RWPE1 (cell line): ENCODE data around the gene ZDHHC8.

ENCODE experiments used
- CTCF ChIA-PET: fragments of 350-600 bp; sonication (Branson Sonifier 250); formaldehyde crosslinking; extraction: SDS; loops from one replicate; lab custom pipeline; 2021; lab: Yijun Ruan, JAX
- POLR2A ChIA-PET: fragments of 400-600 bp; formaldehyde crosslinking; extraction: SDS; loops from one replicate; lab custom pipeline; 2020; ENCODE audit warnings: antibody characterized with exemption; ENCODE audit not compliant: low non-redundant PET; lab: Yijun Ruan, JAX
- DNase-seq: peaks from one replicate; pipeline ENCODE4 v3.0.0; 2012; ENCODE audit warnings: low spot score
- H3K27ac ChIP-seq: fragments of 450-650 bp; 2 replicates; pipeline ENCODE4 v1.5.1; 2017
- CTCF ChIP-seq: fragments of 450-650 bp; conservative IDR thresholded peaks from 2 replicates; pipeline ENCODE4 v1.5.1; 2017; ENCODE audit warnings: low read depth, mild to moderate bottlenecking

The ZDHHC8 gene

GRCh38 chr22:20113551-20114310, 17.9 kb upstream of the ZDHHC8 start:
- ChIA-PET CTCF (no interaction called here), POLR2A (no interaction called here)
- peak overlapping the region; percentile 87 for H3K27ac ChIP-seq
- no peak for TF ChIP-seq CTCF
- no peak for DNase-seq

GRCh38 chr22:20114506-20115475, 16.8 kb upstream of the ZDHHC8 start:
- no peak for TF ChIP-seq CTCF
- CTCF ChIA-PET: no interaction called here
- POLR2A ChIA-PET: no interaction called here
- DNase-seq: no peak
- peak overlapping the region; percentile 87 for H3K27ac ChIP-seq

- peak within 1 kb of the TSS; percentile 87 for H3K27ac ChIP-seq
- no peak for TF ChIP-seq CTCF
- DNase-seq: no peak
- CTCF ChIA-PET: no interaction called here
- POLR2A ChIA-PET: no interaction called here
Observed at GRCh38 chr22:20115691-20116375, 15.8 kb upstream of the ZDHHC8 start, which contains the start of gene RANBP1. Gene RANBP1 (plus strand): TSS chr22:20116104. CDS start chr22:20116185, 81 bp downstream.

- H3K27ac ChIP-seq: peak overlapping the region; percentile 87
- no peak for TF ChIP-seq CTCF
- ChIA-PET POLR2A (no interaction called here), CTCF (no interaction called here)
- DNase-seq: no peak
Observed at GRCh38 chr22:20116376-20116950, 15.1 kb upstream of the ZDHHC8 start.

GRCh38 chr22:20116951-20117632, 14.5 kb upstream of the ZDHHC8 start, which contains the start of gene TRMT2A:
Gene TRMT2A (minus strand): TSS chr22:20117226. CDS start chr22:20116906, 320 bp downstream.
- TF ChIP-seq CTCF: peak; percentile 18; the same call in 1 of the 2 replicates
- H3K27ac ChIP-seq: peak within 1 kb of the TSS; percentile 87
- CTCF ChIA-PET: no interaction called here
- peak; percentile 89 for DNase-seq
- POLR2A ChIA-PET: no interaction called here
